ENCODE results near the gene CECR2.

Gene CECR2

DNA sequence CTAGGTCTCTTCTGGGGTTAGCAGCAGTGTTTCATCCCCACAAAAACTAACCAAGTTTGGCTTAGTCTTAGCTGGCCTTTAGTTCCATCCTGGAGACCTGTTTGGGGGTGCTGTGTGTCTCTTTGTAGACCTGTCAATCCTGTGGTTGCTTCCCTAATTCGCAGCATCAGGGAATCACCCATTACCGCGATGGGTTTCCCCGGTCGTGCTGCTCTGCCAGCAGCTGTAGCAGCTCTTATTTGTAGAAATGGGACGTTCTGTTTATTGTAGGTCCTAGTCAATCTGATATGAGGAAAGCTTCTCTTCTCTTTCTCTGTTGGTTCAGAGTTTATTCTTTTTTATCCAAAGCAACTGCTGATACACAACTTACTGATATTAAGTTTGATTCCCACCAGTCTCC, 91.6 kb downstream of the CECR2 start:
- no peak for DNase-seq (ENCODE audit: low spot score)

DNA sequence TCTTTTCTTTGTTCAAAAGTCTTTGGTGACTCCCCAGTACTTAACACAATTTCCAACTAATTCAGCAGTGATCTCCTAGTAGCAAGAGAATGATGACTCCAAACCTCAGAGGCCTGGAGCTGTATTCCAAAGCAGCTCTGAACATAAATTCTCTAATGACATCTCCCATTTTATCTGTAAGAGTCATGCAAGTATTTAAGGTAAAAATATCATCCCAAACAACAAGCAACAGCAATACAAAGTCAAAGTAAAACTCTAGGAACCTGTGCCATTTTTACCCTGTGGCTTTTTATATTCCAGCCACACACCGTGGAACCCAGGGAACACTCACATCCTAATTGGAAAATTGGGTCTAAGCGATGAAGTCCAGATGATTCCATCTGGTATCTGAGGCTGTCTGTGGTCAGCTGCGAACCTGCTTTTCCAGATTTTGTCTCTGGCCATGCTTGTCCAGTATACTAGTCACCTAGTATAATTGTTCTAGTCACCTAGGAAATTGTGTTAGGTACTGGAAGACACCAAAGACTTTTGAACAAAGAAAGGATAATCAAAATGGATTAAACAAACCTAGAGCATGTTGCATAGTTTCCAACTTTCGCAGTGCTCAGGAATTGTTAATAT, 101.7 kb downstream of the CECR2 start:
- no peak for DNase-seq (ENCODE audit: low spot score)

DNA sequence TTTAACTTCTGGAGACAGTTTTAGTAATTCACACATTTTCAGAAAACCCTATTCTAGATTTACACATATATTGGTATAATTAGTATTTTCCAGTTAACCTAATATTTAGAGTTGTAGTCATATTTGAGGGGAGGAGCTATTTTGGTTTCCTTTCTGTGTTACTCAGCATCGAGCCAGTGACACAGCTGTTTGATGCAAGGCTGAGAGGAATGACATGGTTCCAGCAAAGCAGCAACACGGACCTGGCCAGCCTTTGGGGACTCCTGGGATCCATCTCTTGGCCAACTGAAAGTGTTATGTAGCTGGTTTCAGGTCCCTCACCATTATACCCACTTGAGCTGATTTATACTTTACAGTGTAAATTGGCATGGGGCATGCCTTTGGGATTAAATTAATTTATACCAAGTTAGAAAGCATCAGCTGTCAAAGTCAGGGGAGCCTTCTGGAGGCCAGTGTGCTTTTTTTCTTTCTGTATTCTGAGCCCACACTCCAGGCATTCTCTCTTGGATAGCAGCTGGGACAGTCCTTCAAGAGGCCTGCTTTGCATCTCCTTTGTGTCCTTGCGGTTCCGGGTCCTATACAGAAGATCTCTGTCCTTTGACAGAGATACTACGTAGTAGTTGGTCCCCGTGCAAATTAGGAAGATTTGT, 102.8 kb downstream of the CECR2 start:
- DNase-seq (ENCODE audit: low spot score): no peak

DNA sequence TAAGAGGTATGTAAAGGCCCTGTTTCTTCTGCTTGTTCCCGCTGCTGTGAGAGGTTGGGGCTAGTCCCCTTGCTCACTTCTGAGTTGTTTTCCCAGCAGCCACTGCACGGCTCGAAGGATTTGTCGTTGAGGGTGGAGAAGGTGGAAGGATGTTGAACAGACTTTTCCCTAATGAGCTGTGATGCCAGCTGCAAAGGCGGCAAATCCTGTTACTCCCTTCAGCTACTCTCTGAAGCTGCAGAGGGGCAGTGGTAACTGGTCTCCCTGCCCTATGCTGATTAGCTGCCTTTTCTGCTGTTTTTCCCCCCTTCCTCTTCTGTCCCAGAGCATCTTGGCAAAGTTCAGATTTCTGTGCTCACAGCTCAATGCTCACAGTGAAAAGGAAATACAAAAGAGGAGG, 103.7 kb downstream of the CECR2 start:
- DNase-seq (ENCODE audit: low spot score): no peak

DNA sequence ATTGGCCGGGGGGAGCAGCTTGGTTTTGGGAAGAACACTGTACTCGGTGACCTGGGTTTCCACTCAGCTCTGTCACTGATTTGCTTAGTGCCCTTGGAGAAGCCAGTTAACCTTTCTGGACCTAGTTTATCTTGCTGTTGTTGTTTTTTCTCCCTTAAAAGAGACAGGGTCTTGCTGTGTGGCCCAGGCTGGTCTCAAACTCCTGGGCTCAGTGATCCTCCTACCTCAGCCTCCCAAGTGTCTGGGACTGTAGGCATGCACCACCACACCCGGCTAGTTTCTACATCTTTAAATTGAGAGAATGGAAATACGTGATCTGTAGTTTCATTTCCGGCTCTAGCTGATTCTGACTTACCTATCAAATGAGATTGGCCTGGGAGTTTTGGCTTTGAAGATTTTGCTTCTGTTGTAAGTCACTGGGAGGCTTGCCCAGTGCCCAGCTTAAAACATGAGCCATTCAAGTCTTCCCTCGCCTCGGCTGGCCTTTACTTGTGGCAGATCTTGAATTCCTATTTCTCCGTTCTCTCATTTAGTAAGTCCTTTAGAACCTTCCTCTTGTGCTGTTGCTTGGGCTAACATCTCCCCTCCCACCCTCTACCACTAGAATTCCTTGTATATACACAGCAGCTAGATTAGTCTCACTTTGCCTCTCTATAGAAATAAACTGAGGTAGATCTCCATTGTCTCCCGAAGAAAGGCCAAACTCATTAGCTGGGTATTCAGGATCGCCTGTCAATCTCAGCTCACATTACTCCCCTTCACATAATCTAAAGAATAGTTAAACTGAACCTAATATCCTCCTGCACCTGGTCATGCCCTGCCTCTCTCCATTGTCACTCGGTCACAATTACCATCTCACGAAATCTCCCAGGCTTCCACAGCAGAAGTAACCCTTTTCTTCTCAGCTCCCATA, 106.3 kb downstream of the CECR2 start:
- no peak for DNase-seq (ENCODE audit: low spot score)

DNA sequence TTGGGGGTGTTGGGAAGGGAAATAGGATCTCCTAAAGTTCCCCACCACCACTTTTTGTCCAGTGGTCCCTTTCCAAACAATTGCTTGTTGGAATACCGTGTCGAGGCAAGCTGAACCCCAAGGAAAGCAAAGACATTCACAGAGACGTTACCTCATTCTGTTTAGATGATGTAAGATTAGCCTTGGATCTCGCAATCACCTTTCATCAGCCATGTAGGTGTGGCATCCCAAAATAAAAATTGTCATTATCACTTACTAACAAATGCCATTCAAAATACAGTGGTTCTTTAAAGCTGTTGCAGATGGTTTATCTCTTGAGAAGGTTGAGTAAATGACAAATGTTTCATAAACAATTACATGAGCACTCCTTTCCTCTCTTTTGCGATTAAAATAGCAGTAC, 107.6 kb downstream of the CECR2 start:
- no peak for DNase-seq (ENCODE audit: low spot score)

DNA sequence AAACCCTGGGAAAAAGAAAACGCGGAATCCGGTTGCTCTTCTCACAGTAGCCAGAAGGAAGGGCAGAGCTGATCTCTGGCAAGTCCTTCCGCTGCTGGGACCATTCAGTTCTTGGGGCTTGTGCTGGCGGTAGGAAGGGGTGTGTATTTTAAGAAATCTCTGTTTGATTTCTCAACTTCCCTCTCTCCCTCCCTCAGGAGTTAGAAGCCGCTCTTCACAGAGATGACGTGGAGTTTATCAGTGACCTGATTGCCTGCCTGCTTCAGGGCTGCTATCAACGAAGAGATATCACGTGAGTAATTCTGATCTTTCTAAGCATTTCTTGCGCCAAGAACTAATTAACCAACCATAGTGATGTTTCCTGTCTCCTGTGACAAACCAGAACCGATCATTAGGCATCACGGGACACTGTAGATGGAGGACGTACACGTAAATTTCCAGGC, 108.2 kb downstream of the CECR2 start:
- DNase-seq (ENCODE audit: low spot score): no peak

DNA sequence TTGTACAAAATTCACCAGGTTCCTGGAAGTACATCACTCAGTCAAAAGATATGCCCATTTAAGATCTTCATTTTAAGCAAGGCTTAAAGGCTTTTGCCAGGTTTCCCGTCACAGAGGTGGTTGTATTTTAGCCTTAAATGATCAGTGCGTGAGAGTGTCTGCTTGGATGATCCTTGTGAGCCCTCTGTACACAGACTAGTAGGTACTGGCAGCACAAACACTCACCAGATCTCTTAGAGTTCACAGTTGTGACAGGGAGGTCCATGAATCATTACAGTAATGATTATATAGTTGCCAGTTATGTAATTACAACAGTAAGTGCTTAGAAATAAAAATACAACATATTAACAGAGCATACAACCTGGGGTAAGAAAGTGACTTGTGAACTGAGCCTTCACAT, 109.9 kb downstream of the CECR2 start:
- no peak for DNase-seq (ENCODE audit: low spot score)

DNA sequence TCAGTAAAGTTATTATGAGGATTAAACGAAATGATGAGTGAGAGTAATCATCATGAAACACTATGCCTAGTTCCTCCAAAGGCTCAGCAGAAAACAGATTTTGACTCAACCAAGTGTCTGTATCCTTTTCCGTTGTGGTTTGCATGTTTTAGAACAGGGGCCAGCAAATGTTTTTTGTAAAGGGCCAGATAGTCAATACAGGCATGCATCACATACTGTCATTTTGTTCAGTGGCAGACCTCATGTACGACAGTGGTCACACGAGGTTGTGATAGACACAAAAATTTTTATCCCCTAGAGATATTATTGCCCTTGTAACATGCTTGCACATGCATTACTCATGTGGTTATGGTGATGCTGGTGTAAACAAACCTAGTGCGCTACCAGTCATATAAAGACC, 112.2 kb downstream of the CECR2 start:
- DNase-seq (ENCODE audit: low spot score): no peak

DNA sequence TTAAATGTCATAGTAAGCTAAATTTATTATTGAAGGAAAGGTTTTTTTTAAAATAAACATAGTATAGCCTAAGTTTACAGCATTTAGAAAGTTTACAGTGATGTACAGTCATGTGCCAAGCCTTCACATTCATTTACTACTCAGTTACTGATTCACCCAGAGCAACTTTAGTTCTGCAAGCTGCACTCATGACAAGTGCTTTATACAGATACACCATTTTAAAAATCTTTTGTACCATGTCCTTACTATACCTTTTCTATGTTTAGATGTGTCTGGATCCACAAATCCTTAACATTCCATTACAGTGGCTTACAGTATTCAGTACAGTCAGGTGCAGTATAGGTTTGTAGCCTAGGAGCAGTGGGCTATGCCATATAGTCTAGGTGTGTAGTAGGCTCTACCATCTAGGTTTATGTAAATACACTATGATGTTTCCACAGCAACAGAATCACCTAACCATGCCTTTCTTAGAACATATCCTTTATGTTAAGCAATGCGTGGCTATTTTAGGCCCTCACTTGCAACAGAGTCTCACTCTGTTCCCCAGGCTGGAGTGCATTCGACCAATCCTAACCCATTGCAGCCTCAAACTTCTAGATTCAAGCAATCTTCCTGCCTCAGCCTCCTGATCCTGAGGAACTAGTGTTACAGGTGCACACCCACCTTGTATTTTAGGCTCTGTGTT, 114.6 kb downstream of the CECR2 start:
- DNase-seq (ENCODE audit: low spot score): no peak

DNA sequence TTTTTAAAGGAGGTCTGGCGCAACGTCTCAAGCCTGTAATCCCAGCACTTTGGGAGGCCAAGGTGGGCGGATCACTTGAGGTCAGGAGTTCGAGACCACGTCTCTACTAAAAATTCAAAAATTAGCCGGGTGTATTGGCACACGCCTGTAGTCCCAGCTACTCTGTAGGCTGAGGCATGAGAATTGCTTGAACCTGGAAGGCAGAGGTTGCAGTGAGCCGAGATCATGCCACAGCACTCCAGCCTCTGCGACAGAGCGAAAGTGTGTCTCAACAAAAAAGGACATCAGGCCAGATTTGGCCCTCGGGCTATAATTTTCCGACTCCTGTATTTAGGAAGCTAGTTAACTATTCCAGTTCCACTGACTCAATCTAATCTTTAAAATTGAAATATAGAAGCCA, 115.3 kb downstream of the CECR2 start:
- no peak for DNase-seq (ENCODE audit: low spot score)

DNA sequence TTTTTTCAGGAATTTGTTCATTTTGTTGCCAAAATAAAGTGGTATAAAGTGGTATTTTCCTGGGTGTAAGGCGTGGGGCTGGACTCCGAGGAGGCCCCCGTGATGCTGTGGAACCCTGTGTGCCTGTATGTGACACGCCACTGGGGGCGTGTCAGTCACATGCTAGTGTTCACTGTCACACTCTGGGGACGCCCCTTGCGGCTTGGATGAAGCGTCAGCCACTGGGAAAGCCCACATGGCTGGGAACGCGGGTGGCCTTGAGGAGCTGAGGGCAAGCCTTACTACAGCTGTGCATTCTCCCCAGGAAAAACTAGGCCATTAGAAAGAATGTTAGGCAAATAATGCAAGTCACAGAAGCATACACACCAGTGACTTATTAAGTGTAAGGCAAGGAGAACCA, 117.1 kb downstream of the CECR2 start:
- no peak for DNase-seq (ENCODE audit: low spot score)

DNA sequence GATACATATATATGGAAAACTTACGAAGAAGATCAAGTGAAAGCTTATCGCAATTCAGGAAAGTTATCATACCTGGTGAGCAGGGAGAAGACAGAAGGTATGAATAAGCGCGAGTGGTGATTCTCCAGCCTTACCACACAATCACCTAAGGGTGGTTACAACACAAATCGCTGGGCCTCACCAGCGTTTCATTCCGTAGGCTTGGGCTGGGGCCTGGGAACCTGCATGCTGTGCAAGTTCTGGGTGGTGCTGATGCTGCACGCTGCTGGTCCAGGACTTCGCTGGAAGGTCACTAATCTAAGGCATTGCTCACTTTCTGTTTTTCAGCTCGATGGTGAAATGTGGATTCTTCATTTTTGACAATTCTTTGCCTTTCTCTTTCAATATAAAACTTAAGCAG, 117.5 kb downstream of the CECR2 start:
- DNase-seq (ENCODE audit: low spot score): no peak

DNA sequence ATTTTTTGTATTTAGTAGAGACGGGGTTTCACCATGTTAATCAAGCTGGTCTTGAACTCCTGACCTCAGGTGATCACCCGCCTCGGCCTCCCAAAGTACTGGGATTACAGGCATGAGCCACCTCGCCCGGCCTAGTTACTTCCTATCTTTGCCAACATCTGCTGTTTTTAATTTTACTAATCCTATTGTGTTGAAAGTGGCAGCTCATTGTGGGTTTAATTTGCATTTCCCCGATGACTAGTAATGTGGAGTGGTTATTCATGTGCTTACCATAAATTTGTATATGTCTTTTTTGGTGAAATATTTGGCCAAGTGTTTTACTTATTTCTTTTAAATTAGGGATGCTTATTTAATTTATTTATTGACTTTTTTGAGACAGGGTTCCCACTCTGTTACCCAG, 119.8 kb downstream of the CECR2 start:
- DNase-seq (ENCODE audit: low spot score): no peak

DNA sequence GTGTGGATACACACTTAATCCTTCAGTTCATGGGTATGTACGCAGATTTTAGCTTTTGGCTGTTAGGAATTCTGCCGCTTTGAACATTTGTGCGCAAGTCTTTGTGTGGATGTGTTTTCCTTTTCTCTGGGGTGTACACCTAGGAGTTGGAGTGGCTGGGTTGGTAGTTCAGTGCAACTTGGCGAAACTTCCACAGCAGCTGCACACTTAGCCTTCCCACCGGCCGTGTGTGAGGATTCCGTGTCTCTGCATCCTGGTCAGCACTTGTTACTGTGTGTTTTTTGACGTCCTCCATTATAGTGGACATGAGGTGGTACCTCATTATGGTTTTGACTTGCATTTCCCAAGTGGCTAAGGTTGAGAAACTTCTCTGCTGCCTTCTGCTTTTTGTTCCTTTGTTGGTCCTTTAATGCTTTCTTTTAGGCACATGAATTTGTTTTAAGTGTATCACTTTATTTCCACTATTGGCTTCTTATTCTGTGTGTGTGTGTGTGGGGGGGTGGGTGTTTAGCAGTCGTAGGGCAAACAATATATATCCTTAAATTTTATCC, 121.9 kb downstream of the CECR2 start:
- DNase-seq (ENCODE audit: low spot score): no peak

DNA sequence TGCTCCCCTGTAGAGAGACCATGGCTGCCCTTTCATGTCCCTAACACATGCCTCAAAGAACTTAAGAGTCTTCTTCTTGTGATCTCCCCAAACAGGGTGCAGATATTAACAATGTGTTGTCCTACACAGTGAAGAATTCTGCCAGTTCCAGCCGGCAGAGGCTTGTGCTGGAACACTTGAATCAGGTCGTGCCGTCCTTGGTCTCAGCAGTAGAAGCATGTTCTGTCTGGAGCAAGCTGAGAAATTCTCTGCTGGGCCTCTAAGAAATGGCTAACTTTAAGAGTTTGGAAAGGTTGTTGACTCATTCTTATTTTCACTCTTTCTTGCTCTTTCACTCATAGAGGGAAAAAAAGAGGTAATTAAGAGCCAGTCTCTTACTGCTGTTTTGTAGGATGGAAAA, 123.0 kb downstream of the CECR2 start:
- no peak for DNase-seq (ENCODE audit: low spot score)

DNA sequence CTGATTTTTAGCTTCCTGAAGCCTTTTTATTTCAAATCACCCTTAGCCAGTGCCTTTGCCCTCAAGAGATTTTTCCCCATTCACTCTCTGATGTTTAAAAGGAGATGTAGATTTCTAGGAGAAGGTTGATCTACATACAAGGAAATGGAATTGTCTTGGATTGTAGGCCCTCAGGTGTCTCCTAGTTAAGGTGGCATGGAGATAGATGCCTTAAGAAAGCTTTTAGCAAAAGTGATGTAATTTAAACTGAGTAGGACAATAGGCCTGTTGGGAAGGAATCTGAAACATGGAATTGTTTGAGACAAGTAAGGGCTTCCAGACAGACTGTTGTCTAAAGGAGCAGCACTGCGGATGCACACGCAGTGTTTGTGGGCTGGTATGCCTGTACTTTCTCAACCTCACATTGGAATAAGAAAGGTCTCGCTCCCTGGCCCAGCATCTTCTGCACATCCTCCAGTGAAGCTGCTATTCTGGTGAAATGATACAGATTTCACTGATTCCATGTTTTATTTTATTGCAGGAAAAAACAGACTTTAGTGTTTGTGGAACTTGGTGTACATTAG, 124.2 kb downstream of the CECR2 start:
- no peak for DNase-seq (ENCODE audit: low spot score)

DNA sequence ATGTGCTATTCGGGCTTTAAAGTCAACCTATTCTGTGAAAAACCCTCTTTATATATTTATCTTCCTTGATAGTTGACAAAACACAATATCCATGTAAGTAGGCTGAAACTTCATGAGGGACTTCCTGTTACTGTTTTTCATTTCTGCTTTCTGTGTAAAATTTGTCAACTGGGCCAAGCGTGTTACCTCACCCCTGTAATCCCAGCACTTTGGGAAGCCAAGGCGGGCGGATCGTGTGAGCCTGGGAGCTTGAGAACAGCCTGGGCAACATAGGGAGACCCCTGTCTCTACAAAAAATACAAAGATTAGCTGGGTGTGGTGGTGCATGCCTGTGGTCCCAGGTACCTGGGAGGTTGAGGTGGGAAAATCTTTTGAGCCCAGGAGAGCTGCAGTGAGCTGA, 127.6 kb downstream of the CECR2 start:
- DNase-seq (ENCODE audit: low spot score): no peak

DNA sequence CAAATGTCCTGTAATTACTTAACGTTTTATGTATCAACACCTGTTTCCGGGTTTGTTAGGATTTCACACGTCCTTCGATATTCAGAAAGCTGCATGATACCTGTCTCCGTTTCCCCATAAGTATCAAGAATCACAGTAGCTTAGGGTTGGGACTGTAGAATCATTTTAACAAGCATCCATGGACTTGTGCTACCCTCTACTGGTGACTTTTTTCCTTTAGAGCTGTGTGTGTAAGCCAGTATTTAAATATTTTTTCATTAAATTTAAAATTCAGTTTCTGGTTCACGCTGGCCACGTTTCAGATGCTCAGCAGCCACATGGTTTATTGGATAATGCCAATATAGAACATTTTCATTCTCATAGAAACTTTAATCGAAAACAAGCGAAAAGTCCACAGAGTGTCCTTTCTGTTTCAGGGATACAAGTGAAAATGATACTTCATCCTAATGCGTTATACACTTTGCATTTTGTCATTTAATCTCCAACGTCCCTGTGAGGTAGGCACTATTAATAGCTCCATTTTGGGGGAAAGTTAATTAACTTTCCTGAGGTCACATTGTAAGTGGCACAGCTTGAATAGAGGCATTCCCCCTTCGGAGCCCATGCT, 132.5 kb downstream of the CECR2 start:
- DNase-seq (ENCODE audit: low spot score): peak; percentile 60

DNA sequence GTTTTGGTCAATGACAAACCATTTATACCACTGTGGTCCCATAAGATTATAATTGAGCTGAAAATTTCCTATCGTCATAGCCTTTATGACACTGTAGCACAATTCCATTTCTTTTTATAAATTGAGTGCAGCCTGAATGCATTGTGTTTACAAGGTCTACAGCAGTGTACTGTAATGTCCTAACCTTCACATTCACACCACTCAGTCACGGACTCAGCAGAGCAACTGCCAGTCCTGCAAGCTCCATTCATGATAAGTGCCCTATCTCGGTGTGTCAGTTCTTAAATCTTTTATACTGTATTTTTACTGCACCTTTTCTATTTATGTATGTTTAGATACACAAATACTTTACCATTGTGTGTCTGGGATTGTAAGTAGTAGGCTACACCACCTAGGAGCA, 138.8 kb downstream of the CECR2 start:
- DNase-seq (ENCODE audit: low spot score): no peak

DNA sequence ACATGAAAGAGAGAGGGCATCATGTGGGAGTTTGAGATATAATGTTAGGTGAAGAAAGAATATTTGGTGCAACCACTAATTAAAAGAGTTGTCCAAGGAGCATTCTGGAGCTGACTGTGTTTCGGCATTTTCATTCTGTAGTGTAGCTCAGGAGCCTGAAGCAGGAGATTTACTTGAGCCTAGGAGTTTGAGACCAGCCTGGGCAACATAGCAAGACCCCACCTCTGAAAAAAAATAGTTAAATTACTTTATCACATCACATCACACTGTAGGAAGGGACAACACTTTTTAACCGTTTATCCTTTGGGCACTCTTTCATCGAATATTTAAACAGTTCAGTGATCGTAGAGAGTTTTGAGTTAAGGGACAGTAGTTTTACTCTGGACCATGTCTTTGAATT, 143.7 kb downstream of the CECR2 start:
- no peak for DNase-seq (ENCODE audit: low spot score)

DNA sequence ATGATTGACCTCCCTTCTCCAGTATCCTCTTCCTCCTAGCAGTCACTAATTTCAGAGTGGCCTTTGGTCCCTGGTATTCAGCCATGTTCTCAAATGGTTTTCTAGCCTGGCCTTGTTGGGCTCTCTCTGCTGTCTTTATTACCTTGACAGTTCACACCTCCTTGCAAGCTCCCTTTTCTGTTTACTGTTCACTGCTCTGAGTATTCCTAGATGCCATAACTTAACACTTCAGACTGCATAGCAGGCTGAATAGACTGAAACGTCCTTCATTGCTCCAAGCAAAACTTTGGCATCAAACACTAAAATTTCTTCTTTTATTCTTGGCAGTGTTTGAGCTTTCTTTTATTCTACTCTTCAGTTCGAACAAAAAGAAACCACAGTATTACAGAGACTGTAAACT, 144.4 kb downstream of the CECR2 start:
- DNase-seq (ENCODE audit: low spot score): no peak

All from kidney capillary endothelial cell (primary cell).